Dermis microvascular lymphatic vessel endothelial cell (primary cell): ENCODE measurements around the gene LSAMP. TPM values are rescaled to one million over a fixed set of nuclear protein-coding genes. Genes with fewer than 3 reads are reported as not detected.
"Not testable (repeated sequence)": the region's sequence is repeated elsewhere in the genome, so short reads cannot be mapped to it uniquely, and the experiment has no call there.

Experiments
- DNase-seq, 2 donors: peaks; one replicate each; pipeline versions ENCODE4 v3.0.0 to v3.0.0-alpha.2; 2010; ENCODE audit warnings: low read depth in 2 of 2
- total RNA-seq: library from RNA; depleted of rRNA; stranded (reverse); fragments of >200 nt; gene quantifications from 2 replicates; pipeline ENCODE4 v1.2.1, GENCODE V29; 2014

Gene LSAMP
- total RNA-seq, 1 donor from 2014 or later: not detected

DNA sequence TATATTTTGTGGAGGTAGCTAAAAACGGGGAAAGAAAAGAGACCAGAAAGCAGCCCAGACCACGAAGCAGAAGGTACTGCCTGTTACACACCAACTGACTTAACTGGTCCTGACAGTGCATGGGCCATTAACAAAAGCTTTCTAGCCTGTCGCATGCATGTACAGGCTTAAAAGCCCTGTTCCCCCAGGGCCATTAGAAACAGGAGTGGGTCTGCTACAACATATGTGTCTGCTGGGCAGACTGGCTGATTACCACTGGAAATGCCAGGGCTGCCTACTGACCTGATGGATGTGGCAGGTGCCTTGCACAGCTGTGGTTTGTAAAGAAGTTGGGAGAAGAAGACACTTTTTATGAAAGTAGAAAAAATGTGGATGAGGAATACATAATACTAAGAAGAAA, 684.6 kb downstream of the LSAMP start:
- no peak for DNase-seq

DNA sequence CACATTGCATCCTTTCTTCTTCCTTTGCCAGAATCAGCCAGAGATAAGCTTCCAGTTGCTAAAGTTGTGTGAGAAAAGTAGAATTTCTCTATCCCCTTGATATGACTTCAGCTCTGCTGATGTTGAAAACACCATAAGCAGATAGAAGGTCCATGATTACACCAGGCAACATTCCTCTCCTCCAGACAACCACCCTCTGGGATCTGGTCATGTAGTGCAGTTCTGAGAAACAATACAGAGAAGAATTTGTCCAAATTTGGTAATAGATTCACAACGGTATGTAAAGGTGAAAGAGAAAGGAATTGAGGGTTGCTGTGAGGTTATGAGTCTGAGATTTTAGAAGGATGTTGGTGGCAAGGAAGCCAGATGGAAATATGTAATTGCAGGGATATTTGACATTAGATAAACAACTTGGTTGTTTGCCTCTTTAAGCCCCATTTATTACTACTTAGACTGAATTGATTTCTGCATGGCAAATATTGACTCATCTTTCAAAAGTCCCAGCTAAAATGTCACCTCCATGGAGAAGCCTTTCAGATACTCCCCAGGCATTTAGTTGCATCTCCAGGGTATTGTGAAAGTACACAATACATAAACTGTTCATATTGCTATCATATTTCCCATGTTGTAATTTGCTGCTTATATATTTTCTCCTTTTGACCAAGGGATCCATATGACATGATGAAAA, 687.1 kb downstream of the LSAMP start:
- no peak for DNase-seq

DNA sequence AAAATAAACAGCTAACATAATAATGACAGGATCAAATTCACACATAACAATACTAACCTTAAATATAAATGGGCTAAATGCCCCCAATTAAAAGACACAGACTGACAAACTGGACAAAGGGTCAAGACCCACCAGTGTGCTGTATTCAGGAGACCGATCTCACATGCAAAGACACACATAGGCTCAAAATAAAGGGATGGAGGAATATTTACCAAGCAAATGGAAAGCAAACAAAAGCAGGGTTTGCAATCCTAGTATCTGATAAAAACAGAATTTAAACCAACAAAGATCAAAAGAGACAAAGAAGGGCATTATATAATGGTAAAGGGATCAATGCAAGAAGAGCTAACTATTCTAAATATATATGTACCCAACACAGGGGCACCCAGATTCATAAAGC, 692.3 kb downstream of the LSAMP start:
- DNase-seq: not testable (repeated sequence)
